Erythroblast (primary cell): ENCODE results near the gene C19orf81.

Experiments
- GATA1 ChIP-seq: IDR thresholded peaks from 2 replicates; pipeline ENCODE4 v1.6.1; 2011; ENCODE audit warnings: low read depth, mild to moderate bottlenecking, control low read depth, low read length, moderate library complexity
- POLR2A ChIP-seq: IDR thresholded peaks from 2 replicates; pipeline ENCODE4 v1.6.1; 2011; ENCODE audit warnings: mild to moderate bottlenecking, low read length

GRCh38 chr19:50664204-50664603, 15.0 kb downstream of the C19orf81 start:
- no peak for TF ChIP-seq POLR2A
- no peak for TF ChIP-seq GATA1
